Mucosa of gallbladder (tissue), 1 donor: Measurements from ENCODE around the gene EXOC4. TPM values are rescaled to one million over a fixed set of nuclear protein-coding genes. Genes with fewer than 3 reads are reported as not detected.
"Not testable (repeated sequence)": the region's sequence is repeated elsewhere in the genome, so short reads cannot be mapped to it uniquely, and the experiment has no call there.

Experiments used
- DNase-seq: peaks from one replicate; pipeline ENCODE4 v3.0.0-alpha.2; 2020; ENCODE audit warnings: low spot score
- total RNA-seq: library from RNA; stranded (reverse); gene quantifications from one replicate; pipeline ENCODE4 v1.2.1, GENCODE V29; 2021
- donor health status: DM: no; HTN: no; CAD: no.

The EXOC4 gene
- total RNA-seq, 1 donor from 2014 or later, result 71.3 TPM

- no peak for DNase-seq
Measured at GRCh38 chr7:133861876-133862275, 609.0 kb downstream of the EXOC4 start.

- DNase-seq, result no peak
Measured at GRCh38 chr7:133863362-133864061, 610.6 kb downstream of the EXOC4 start.

GRCh38 chr7:133869556-133869955, 616.7 kb downstream of the EXOC4 start:
- DNase-seq, result no peak

- DNase-seq, result no peak
Measured at GRCh38 chr7:133871757-133872156, 618.9 kb downstream of the EXOC4 start.

- DNase-seq, result no peak
Measured at GRCh38 chr7:133873187-133873586, 620.3 kb downstream of the EXOC4 start.

GRCh38 chr7:133873631-133874030, 620.8 kb downstream of the EXOC4 start:
- DNase-seq, result no peak

- DNase-seq, result no peak
Measured at GRCh38 chr7:133883591-133883990, 630.7 kb downstream of the EXOC4 start.

GRCh38 chr7:133885213-133885612, 632.3 kb downstream of the EXOC4 start:
- no peak for DNase-seq

GRCh38 chr7:133886086-133886485, 633.2 kb downstream of the EXOC4 start:
- DNase-seq, result no peak

- DNase-seq, result no peak
Measured at GRCh38 chr7:133886797-133887196, 633.9 kb downstream of the EXOC4 start.

- DNase-seq, result no peak
Measured at GRCh38 chr7:133887459-133887858, 634.6 kb downstream of the EXOC4 start.

- DNase-seq, result no peak
Measured at GRCh38 chr7:133888061-133888930, 635.4 kb downstream of the EXOC4 start.

- no peak for DNase-seq
Measured at GRCh38 chr7:133904776-133905175, 651.9 kb downstream of the EXOC4 start.

GRCh38 chr7:133906553-133906952, 653.7 kb downstream of the EXOC4 start:
- not testable (repeated sequence) for DNase-seq

- DNase-seq, result no peak
Measured at GRCh38 chr7:133910761-133911160, 657.9 kb downstream of the EXOC4 start.

GRCh38 chr7:133911724-133912123, 658.8 kb downstream of the EXOC4 start:
- no peak for DNase-seq

GRCh38 chr7:133912916-133913697, 660.2 kb downstream of the EXOC4 start:
- no peak for DNase-seq

- DNase-seq, result no peak
Measured at GRCh38 chr7:133916621-133917020, 663.7 kb downstream of the EXOC4 start.

GRCh38 chr7:133919810-133920209, 666.9 kb downstream of the EXOC4 start:
- DNase-seq, result no peak

GRCh38 chr7:133921635-133922182, 668.8 kb downstream of the EXOC4 start:
- DNase-seq, result no peak

- no peak for DNase-seq
Measured at GRCh38 chr7:133923974-133924373, 671.1 kb downstream of the EXOC4 start.

GRCh38 chr7:133931053-133931452, 678.2 kb downstream of the EXOC4 start:
- no peak for DNase-seq
